Measurements from ENCODE around the gene HSDL1.

GRCh38 chr16:84153660-84154214 lies 8.8 kb upstream of the HSDL1 start:
- TF ChIP-seq, protein P1, sequence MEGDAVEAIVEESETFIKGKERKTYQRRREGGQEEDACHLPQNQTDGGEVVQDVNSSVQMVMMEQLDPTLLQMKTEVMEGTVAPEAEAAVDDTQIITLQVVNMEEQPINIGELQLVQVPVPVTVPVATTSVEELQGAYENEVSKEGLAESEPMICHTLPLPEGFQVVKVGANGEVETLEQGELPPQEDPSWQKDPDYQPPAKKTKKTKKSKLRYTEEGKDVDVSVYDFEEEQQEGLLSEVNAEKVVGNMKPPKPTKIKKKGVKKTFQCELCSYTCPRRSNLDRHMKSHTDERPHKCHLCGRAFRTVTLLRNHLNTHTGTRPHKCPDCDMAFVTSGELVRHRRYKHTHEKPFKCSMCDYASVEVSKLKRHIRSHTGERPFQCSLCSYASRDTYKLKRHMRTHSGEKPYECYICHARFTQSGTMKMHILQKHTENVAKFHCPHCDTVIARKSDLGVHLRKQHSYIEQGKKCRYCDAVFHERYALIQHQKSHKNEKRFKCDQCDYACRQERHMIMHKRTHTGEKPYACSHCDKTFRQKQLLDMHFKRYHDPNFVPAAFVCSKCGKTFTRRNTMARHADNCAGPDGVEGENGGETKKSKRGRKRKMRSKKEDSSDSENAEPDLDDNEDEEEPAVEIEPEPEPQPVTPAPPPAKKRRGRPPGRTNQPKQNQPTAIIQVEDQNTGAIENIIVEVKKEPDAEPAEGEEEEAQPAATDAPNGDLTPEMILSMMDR (IDR thresholded peaks at IDR 0.05; ENCODE audit: poor library complexity, severe bottlenecking): no peak
- TF ChIP-seq EP300 (conservative IDR thresholded peaks at IDR 0.05; ENCODE audit: poor library complexity, severe bottlenecking) (no peak), EZH2 (IDR thresholded peaks at IDR 0.05; ENCODE audit: borderline replicate concordance, insufficient read depth, low read length, poor library complexity, severe bottlenecking) (no peak), RAD21 (conservative IDR thresholded peaks at IDR 0.05) (no peak), POLR2AphosphoS5 (IDR thresholded peaks at IDR 0.05) (no peak), SMC3 (conservative IDR thresholded peaks at IDR 0.05; ENCODE audit: poor library complexity) (no peak), MXI1 (conservative IDR thresholded peaks at IDR 0.05; ENCODE audit: poor library complexity, severe bottlenecking) (no peak), TAF1 (IDR thresholded peaks at IDR 0.05; ENCODE audit: low read depth) (no peak)
- TF ChIP-seq, protein P2, sequence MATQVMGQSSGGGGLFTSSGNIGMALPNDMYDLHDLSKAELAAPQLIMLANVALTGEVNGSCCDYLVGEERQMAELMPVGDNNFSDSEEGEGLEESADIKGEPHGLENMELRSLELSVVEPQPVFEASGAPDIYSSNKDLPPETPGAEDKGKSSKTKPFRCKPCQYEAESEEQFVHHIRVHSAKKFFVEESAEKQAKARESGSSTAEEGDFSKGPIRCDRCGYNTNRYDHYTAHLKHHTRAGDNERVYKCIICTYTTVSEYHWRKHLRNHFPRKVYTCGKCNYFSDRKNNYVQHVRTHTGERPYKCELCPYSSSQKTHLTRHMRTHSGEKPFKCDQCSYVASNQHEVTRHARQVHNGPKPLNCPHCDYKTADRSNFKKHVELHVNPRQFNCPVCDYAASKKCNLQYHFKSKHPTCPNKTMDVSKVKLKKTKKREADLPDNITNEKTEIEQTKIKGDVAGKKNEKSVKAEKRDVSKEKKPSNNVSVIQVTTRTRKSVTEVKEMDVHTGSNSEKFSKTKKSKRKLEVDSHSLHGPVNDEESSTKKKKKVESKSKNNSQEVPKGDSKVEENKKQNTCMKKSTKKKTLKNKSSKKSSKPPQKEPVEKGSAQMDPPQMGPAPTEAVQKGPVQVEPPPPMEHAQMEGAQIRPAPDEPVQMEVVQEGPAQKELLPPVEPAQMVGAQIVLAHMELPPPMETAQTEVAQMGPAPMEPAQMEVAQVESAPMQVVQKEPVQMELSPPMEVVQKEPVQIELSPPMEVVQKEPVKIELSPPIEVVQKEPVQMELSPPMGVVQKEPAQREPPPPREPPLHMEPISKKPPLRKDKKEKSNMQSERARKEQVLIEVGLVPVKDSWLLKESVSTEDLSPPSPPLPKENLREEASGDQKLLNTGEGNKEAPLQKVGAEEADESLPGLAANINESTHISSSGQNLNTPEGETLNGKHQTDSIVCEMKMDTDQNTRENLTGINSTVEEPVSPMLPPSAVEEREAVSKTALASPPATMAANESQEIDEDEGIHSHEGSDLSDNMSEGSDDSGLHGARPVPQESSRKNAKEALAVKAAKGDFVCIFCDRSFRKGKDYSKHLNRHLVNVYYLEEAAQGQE (IDR thresholded peaks at IDR 0.05; ENCODE audit: borderline replicate concordance): no peak
